NCI-H774 (cell line): Measurements from ENCODE around the gene A3GALT2.

Experiments used
- DNase-seq: peaks from one replicate; lab custom pipeline; 2025; lab: John Stamatoyannopoulos, UW

The A3GALT2 gene

GRCh38 chr1:33331444-33332356 is 10.8 kb upstream of the A3GALT2 start:
- no peak for DNase-seq

DNA sequence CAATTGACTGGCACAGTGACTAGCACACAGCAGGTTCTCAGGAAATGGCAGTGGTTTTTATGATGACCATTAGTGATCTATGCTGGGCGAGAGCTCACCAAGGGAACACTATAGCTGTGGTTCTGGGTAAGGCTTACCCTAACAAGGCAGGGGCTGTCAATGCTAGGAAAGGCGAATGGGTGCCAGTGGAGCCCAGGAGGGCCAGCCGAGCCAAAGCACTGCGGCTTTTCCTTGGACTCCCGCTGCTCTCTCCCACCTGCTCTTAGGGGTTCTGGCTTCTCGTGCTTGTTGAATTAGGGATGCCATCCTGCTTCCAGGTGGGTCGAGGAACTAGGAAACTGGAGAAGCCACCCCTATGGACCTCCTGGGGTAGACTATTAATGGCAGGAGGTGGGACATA is 10.0 kb upstream of the A3GALT2 start:
- no peak for DNase-seq

DNA sequence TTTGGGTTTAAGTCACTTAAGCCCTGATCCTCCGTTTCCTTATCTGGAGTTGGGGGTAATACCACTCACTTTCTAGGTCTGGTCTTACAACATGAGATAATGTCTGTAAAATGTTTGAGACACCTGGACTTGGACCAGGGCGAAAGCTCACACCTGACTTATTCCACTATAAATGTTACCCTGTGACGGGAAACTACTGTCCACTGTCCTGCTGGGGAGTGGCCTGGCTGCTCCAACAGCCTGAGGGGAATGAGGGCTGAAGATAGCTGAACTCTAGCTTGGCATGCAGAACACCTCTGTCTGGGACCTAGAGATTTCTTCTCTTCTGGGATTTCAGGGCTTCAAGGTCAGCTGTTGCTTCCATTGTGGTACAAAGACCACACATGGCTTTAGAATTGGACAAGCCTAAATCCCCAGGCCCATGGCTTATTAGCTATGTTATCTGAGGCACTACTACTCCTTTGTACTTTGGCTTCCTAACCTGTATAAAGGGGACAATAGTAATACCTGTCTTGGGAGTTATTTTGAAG is 9.5 kb upstream of the A3GALT2 start:
- no peak for DNase-seq

- no peak for DNase-seq
Measured at GRCh38 chr1:33329600-33330305, 8.9 kb upstream of the A3GALT2 start.

DNA sequence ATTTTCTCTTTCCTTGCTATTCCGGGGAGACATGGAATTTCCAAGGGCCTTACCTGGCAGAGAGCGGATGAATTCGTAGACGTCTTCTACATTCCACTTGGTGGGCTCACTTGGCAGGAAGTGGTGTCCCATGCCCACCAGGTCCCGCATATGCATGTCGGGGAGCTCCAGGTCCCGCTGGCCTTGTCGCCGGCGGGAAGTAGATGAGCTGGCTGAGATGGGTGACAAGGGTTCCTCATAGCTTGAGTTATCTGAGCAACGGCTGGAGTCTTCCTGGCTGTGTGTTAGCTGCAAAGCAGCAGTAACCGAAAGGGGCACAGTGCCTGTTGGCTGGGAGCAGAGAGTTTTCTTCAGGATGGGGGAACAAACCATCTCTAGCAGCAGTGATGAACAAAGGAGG is 7.9 kb upstream of the A3GALT2 start:
- no peak for DNase-seq

GRCh38 chr1:33327587-33328325 is 6.9 kb upstream of the A3GALT2 start:
- no peak for DNase-seq

DNA sequence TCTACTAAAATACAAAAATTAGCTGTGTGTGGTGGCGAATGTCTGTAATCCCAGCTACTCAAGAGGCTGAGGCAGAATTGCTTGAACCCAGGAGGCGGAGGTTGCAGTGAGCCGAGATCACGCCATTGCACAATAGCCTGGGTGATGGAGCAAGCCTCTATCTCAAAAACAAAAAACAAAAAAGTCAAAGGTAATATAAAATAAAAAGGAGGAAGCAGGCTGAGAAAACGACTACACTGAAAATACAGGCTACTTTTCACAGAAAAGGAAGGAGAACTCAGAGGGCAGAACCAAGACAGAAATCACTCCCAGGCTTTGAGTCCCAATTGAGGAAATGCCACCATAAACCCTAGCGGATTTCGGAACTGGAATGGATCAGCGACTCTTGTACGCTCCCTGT is 5.9 kb upstream of the A3GALT2 start:
- DNase-seq, result no peak

DNA sequence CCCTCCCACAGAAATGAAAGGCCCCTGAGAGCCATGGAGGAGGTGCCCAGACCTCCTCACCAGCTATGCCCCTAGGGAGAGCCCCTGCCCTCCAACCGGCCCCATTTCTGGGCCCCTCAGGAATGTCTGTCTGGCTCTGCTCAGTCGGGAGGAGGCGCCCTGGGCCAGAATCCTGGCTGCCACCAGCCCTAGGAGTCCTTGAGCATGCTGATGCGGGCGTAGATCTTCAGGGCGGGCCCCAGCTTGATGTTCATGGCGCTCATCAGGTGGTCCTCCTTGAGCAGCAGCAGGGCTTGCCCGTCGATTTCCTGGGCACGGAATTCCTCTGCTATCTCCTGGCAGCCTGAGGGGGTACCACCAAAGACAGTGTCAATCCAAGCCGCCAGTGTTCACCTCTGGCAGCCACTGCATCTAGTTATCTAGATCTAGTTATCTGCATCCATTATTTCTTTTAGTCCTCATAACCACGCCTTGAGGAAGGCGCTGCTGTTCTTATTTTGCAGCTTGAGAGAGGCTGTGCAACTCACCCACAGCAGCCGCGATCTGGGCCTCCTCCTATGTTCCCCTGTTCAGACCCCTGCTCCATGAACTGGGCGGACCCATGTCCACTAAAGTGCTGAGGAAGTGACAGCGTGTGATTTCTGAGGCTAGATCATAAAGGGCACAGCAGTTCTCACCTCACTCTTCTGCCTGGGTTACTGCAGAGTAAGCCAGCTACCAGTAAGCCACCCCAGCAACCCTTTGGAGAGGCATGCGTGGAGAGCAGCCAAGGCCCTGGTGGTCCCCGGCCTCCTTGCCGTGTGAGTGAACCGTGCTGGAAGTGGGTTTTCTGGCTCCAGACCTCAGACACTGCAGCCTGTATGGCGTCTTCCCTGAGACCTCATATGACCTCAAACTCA is 4.0 kb upstream of the A3GALT2 start:
- no peak for DNase-seq

- no peak for DNase-seq
Measured at GRCh38 chr1:33323663-33324477, 3.0 kb upstream of the A3GALT2 start.

DNA sequence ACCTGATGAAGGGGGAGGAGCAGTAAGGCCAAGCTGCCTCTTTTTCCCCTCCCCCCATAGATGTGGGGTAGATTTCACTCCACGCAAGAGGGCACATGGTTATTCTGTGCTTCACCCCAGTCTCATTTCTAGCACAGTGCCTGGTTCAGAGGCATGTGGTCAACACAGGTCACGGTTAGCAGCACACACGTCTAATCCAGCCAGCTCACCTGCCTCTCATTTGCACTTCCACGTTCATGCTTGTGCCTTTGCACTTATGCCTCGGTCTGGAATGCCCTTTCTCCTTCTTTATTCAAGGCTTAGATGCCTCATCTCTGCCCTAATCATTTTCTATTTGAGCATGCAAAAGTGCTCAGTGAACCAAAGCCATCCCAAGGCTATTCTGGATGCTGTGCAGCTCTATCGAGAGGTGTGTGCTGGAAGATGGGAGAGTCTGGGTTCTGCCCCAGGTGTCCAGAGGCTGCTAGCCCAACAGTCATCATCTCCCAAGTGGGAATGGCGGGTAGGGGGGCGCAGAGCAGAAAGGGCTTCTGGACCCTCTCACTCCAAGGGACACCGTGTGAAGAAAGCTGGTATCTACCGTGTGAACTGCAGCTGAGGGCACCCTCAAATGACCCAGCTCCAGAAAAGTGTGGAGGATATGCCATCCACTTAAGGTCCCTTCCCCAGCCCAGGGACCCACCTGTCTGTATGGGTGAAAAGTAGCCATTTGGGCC is 2.1 kb upstream of the A3GALT2 start:
- no peak for DNase-seq

- no peak for DNase-seq
Measured at GRCh38 chr1:33322109-33322508, 1.2 kb upstream of the A3GALT2 start.

DNA sequence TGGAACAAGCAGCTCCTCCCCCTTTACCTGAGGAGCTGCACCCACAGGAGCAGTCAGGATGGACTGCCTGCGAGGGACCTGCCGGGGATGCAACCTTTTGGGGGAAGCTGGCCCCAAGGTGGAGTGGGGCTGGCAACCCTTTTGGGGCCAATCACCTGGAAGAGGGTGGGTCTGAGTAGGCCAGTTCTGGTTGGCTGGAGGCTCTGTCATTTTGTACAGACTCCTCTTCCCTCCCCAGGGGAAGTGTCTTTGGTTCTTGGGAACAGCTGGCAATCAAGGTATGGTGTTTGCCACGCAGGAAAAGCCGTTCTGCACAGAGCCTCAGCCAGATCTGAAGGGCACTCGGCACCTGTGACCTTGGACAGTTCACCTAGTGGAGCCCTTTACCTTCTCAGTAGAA is 280 bp upstream of the A3GALT2 start:
- no peak for DNase-seq

- DNase-seq, result no peak
Measured at GRCh38 chr1:33319949-33320618, 814 bp downstream of the A3GALT2 start.

- no peak for DNase-seq
Measured at GRCh38 chr1:33319186-33319948, 1.5 kb downstream of the A3GALT2 start.

DNA sequence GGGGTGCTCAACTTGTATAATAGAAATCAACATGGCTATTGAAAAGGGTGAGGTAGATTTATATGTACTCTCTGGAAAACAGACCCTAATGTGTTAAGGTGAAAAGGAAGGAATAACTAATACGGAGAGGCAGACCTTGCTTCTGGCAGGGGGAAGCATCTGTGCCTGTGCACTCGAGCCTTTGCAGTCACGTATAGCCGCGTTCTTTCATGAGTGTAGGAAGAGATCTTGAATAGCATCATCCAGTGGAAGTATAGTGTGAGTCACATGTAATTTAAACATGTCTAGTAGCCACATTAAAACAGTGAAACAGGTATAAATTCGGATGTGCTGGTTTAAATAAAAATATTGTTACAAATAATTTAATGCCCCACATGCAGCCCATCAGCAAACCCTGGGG is 3.0 kb downstream of the A3GALT2 start:
- DNase-seq, result no peak

GRCh38 chr1:33317354-33317753 is 3.5 kb downstream of the A3GALT2 start:
- no peak for DNase-seq

DNA sequence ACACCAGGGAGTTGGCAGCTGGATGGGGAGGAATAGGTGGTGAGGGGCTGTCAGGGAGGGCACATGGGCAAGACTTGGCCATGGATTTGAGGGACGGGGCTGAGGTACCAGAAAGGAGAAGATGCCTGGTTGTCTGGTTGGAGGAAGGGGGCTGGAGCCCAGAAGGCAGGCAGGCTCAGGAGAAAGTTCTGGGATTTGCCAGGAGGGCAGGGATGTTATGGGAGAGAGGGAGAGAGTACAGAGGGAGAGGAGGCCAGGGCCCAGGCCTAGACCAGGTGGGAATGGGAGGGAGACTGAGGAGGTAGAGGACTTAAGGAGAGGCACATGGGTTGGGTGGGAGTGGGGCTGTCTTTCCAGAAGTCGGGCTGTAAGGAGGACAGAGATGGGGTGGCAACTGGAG is 4.3 kb downstream of the A3GALT2 start:
- DNase-seq, result no peak

- no peak for DNase-seq
Measured at GRCh38 chr1:33314416-33314815, 6.5 kb downstream of the A3GALT2 start.

- no peak for DNase-seq
Measured at GRCh38 chr1:33312413-33312749, 8.5 kb downstream of the A3GALT2 start.
